ENCODE data around the gene ZBTB46.
"Not testable (repeated sequence)": the region's sequence is repeated elsewhere in the genome, so short reads cannot be mapped to it uniquely, and the experiment has no call there.

The ZBTB46 gene

GRCh38 chr20:63732118-63733095 lies 98.7 kb downstream of the ZBTB46 start:
- DNase-seq: no peak

- no peak for DNase-seq
These were observed 99.7 kb downstream of the ZBTB46 start for GRCh38 chr20:63731410-63731809.

- not testable (repeated sequence) for DNase-seq
These were observed 100.8 kb downstream of the ZBTB46 start for GRCh38 chr20:63730189-63730733.

GRCh38 chr20:63722967-63723622 lies 108.0 kb downstream of the ZBTB46 start:
- not testable (repeated sequence) for DNase-seq

GRCh38 chr20:63718996-63719395 lies 112.1 kb downstream of the ZBTB46 start:
- DNase-seq: no peak

- DNase-seq: no peak
These were observed 116.2 kb downstream of the ZBTB46 start for GRCh38 chr20:63714858-63715257.

- no peak for DNase-seq
These were observed 118.9 kb downstream of the ZBTB46 start for GRCh38 chr20:63712191-63712590.

- no peak for DNase-seq
These were observed 119.9 kb downstream of the ZBTB46 start for GRCh38 chr20:63711085-63711645.

GRCh38 chr20:63709149-63709527 lies 121.9 kb downstream of the ZBTB46 start:
- DNase-seq: no peak

GRCh38 chr20:63708301-63709148 lies 122.5 kb downstream of the ZBTB46 start:
- DNase-seq: peak; percentile 9

- peak; percentile 90 for DNase-seq
These were observed 123.3 kb downstream of the ZBTB46 start, which contains the start of the genes ARFRP1 and ZGPAT for GRCh38 chr20:63707558-63708300. TSS of gene ARFRP1 (minus strand) at chr20:63707976. CDS start at chr20:63707091, 885 bp downstream. TSS of gene ZGPAT (plus strand) at chr20:63708039. CDS start at chr20:63708581, 542 bp downstream.

GRCh38 chr20:63706852-63707557 lies 124.1 kb downstream of the ZBTB46 start:
- peak; percentile 72 for DNase-seq

- DNase-seq: no peak
These were observed 124.9 kb downstream of the ZBTB46 start for GRCh38 chr20:63706027-63706695.

GRCh38 chr20:63705232-63706026 lies 125.6 kb downstream of the ZBTB46 start:
- no peak for DNase-seq

GRCh38 chr20:63704749-63705117 lies 126.3 kb downstream of the ZBTB46 start:
- no peak for DNase-seq

- no peak for DNase-seq
These were observed 126.9 kb downstream of the ZBTB46 start for GRCh38 chr20:63703976-63704748.

- DNase-seq: no peak
These were observed 127.5 kb downstream of the ZBTB46 start for GRCh38 chr20:63703471-63703975.

- no peak for DNase-seq
These were observed 128.2 kb downstream of the ZBTB46 start for GRCh38 chr20:63702751-63703470.

All from stimulated activated CD4-positive, alpha-beta T cell treated with anti-CD3 and anti-CD28 coated beads, Interleukin-4, amount 100 ng/mL, for 1 hour (primary cell).